Measurements from ENCODE around the gene APOBR.
"Not testable (repeated sequence)": the region's sequence is repeated elsewhere in the genome, so short reads cannot be mapped to it uniquely, and the experiment has no call there.

APOBR gene

GRCh38 chr16:28526201-28527099, 32.0 kb downstream of the APOBR start:
- peak; percentile 55 for DNase-seq (ENCODE audit: low spot score)

- not testable (repeated sequence) for DNase-seq (ENCODE audit: low spot score)
These were observed 32.8 kb downstream of the APOBR start for GRCh38 chr16:28527100-28527785.

- no peak for DNase-seq (ENCODE audit: low spot score)
These were observed 33.5 kb downstream of the APOBR start for GRCh38 chr16:28527985-28528384.

GRCh38 chr16:28528463-28528867, 34.0 kb downstream of the APOBR start:
- no peak for DNase-seq (ENCODE audit: low spot score)

- DNase-seq (ENCODE audit: low spot score) = no peak
These were observed 34.7 kb downstream of the APOBR start for GRCh38 chr16:28529124-28529523.

- peak; percentile 73 for DNase-seq (ENCODE audit: low spot score)
These were observed 37.6 kb downstream of the APOBR start for GRCh38 chr16:28531777-28532744.

- DNase-seq (ENCODE audit: low spot score) = no peak
These were observed 38.7 kb downstream of the APOBR start for GRCh38 chr16:28532940-28533647.

GRCh38 chr16:28534542-28535373, 40.3 kb downstream of the APOBR start:
- no peak for DNase-seq (ENCODE audit: low spot score)

- no peak for DNase-seq (ENCODE audit: low spot score)
These were observed 42.6 kb downstream of the APOBR start for GRCh38 chr16:28537076-28537475.

- no peak for DNase-seq (ENCODE audit: low spot score)
These were observed 43.7 kb downstream of the APOBR start for GRCh38 chr16:28537964-28538732.

GRCh38 chr16:28538733-28539596, 44.5 kb downstream of the APOBR start, which contains the start of gene NUPR1:
TSS of gene NUPR1 (minus strand) at chr16:28538974. CDS start at chr16:28538907, 67 bp downstream.
- DNase-seq (ENCODE audit: low spot score) = no peak

- no peak for DNase-seq (ENCODE audit: low spot score)
These were observed 45.9 kb downstream of the APOBR start for GRCh38 chr16:28540346-28540745.

GRCh38 chr16:28542646-28543045, 48.2 kb downstream of the APOBR start:
- no peak for DNase-seq (ENCODE audit: low spot score)

GRCh38 chr16:28543072-28543471, 48.6 kb downstream of the APOBR start:
- no peak for DNase-seq (ENCODE audit: low spot score)

- DNase-seq (ENCODE audit: low spot score) = no peak
These were observed 50.6 kb downstream of the APOBR start for GRCh38 chr16:28544998-28545397.

GRCh38 chr16:28545964-28546363, 51.5 kb downstream of the APOBR start:
- DNase-seq (ENCODE audit: low spot score) = not testable (repeated sequence)

- DNase-seq (ENCODE audit: low spot score) = no peak
These were observed 52.2 kb downstream of the APOBR start for GRCh38 chr16:28546626-28547025.

GRCh38 chr16:28548306-28548802, 53.9 kb downstream of the APOBR start:
- no peak for DNase-seq (ENCODE audit: low spot score)

Data from HuH-7 (cell line).